ENCODE results near the gene ZNF35. TPM values are rescaled to one million over a fixed set of nuclear protein-coding genes. Genes with fewer than 3 reads are reported as not detected.
A peak's percentile ranks its signal among the peaks of the same experiment; 100 is the strongest.

Gene ZNF35
- total and polyA plus RNA-seq, 2 of the 13 experiments (the other 11 are each of a cell fraction or from before 2014, with no cell fraction given), result 0.20 to 0.22 TPM

GRCh38 chr3:44624749-44625480 is 23.6 kb upstream of the ZNF35 start, which contains the start of gene ZNF197 (continued):
- TF ChIP-seq ZNF280B (CRISPR knock-in tag; IDR thresholded peaks at IDR 0.05; ENCODE audit: borderline replicate concordance), result 0 out of 2 replicates have a peak, but pooled peaks have one; percentile 24
- TF ChIP-seq SALL1 (CRISPR knock-in tag; IDR thresholded peaks at IDR 0.05), result peak; percentile 33; the same call in 1 of the 2 replicates
- TF ChIP-seq ZKSCAN1 (IDR thresholded peaks at IDR 0.05; ENCODE audit: low read length), result no peak
- TF ChIP-seq HNRNPLL (IDR thresholded peaks at IDR 0.05; ENCODE audit: low read depth, low read length, poor library complexity, severe bottlenecking), result peak; percentile 40
- TF ChIP-seq GTF2F1 (IDR thresholded peaks at IDR 0.05; ENCODE audit: low read length), result no peak
- peak; percentile 74 for TF ChIP-seq POLR2G (IDR thresholded peaks at IDR 0.05; ENCODE audit: low read depth, low read length)
- 0 out of 2 replicates have a peak, but pooled peaks have one; percentile 37 for TF ChIP-seq ZNF546 (CRISPR knock-in tag; conservative IDR thresholded peaks at IDR 0.05)
- peak; percentile 64; the same call in 1 of the 2 replicates for TF ChIP-seq ZHX2 (IDR thresholded peaks at IDR 0.05; ENCODE audit: low read depth)
- no peak for TF ChIP-seq ZHX2 (CRISPR knock-in tag; IDR thresholded peaks at IDR 0.05; ENCODE audit: borderline replicate concordance)
- TF ChIP-seq YEATS2 (CRISPR knock-in tag; IDR thresholded peaks at IDR 0.05; ENCODE audit: borderline replicate concordance), result peak; percentile 62; the same call in 1 of the 2 replicates
- TF ChIP-seq ONECUT2 (CRISPR knock-in tag; IDR thresholded peaks at IDR 0.05), result no peak
- no peak for TF ChIP-seq EZH2 (conservative IDR thresholded peaks at IDR 0.05; ENCODE audit: low read depth, low read length)
- TF ChIP-seq CTCF (CRISPR knock-in tag; IDR thresholded peaks at IDR 0.05), result peak; percentile 29; the same call in 1 of the 2 replicates
- TF ChIP-seq POLR2AphosphoS5 (IDR thresholded peaks at IDR 0.05; ENCODE audit: low read depth, low read length), result peak; percentile 52; the same call in 1 of the 2 replicates
- 0 out of 2 replicates have a peak, but pooled peaks have one; percentile 31 for TF ChIP-seq ZSCAN21 (CRISPR knock-in tag; IDR thresholded peaks at IDR 0.05; ENCODE audit: borderline replicate concordance)
- TF ChIP-seq SIN3A (IDR thresholded peaks at IDR 0.05; ENCODE audit: borderline replicate concordance, low read depth, low read length), result no peak
- no peak for TF ChIP-seq KLF9 (CRISPR knock-in tag; IDR thresholded peaks at IDR 0.05; ENCODE audit: low read depth)
- TF ChIP-seq KDM1A (CRISPR knock-in tag; IDR thresholded peaks at IDR 0.05), result no peak
- no peak for TF ChIP-seq ZNF784 (CRISPR knock-in tag; IDR thresholded peaks at IDR 0.05; ENCODE audit: borderline replicate concordance)
- peak; percentile 86 for TF ChIP-seq YY1 (IDR thresholded peaks at IDR 0.05; ENCODE audit: insufficient read depth, insufficient replicate concordance, low read depth, low read length)
